ENCODE measurements around the gene RPTN. TPM values are rescaled to one million over a fixed set of nuclear protein-coding genes. Genes with fewer than 3 reads are reported as not detected.
A peak's percentile ranks its signal among the peaks of the same experiment; 100 is the strongest.

RPTN gene, protein sequence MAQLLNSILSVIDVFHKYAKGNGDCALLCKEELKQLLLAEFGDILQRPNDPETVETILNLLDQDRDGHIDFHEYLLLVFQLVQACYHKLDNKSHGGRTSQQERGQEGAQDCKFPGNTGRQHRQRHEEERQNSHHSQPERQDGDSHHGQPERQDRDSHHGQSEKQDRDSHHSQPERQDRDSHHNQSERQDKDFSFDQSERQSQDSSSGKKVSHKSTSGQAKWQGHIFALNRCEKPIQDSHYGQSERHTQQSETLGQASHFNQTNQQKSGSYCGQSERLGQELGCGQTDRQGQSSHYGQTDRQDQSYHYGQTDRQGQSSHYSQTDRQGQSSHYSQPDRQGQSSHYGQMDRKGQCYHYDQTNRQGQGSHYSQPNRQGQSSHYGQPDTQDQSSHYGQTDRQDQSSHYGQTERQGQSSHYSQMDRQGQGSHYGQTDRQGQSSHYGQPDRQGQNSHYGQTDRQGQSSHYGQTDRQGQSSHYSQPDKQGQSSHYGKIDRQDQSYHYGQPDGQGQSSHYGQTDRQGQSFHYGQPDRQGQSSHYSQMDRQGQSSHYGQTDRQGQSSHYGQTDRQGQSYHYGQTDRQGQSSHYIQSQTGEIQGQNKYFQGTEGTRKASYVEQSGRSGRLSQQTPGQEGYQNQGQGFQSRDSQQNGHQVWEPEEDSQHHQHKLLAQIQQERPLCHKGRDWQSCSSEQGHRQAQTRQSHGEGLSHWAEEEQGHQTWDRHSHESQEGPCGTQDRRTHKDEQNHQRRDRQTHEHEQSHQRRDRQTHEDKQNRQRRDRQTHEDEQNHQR
- not detected for total RNA-seq
- not detected for polyA plus RNA-seq (ENCODE audit: insufficient read length in 2 of 2)
- long read RNA-seq, donor 1, result 0 reads
- long read RNA-seq, donor 2, result 0 reads
- long read RNA-seq, donor 3, result 0 reads
- long read RNA-seq, donor 4, result 0 reads

DNA sequence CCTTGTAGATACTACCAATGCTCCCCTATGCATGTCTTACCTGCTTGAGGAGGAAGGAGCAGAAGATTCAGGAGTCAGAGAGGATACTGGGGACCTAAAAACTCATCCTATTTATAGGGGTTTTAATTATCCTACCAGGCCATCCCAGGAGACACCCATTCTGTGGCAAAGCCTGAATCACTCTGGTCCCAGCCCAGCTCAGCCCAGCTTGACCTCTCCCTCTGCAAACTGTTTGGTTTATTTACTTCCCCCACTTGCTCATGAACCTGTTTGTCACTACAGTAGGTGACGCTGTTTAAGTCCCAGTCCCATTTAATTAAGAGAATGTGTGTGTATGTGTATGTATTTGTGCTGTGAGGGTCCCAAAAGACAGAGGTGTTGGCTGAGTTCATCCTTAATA lies at the start of gene RPTN:
Gene RPTN (minus strand): TSS at position 85 of the 400 bp plus-strand sequence. CDS start 1,339 bp downstream, outside the sequence.
- WGBS (ENCODE audit: insufficient coverage), result no CpG with 5 or more reads among the region's 1 CpG
- H3K4me3 ChIP-seq (ENCODE audit: low read depth, low read length), result no peak within 1 kb of the TSS
- no peaks in the 10 kb centered on the region for H3K27me3 ChIP-seq (ENCODE audit: control insufficient read depth, insufficient read depth, low read length)
- H3K27ac ChIP-seq (ENCODE audit: low read depth, low read length), result no peak within 1 kb of the TSS
- no peaks in the 10 kb centered on the region for H3K4me1 ChIP-seq (ENCODE audit: control insufficient read depth, insufficient read depth, low read length)
- no peaks in the 10 kb centered on the region for H3K36me3 ChIP-seq (ENCODE audit: control insufficient read depth, insufficient read depth, low read length)
- DNase-seq (ENCODE audit: low read depth in 4 of 6, low spot score in 6 of 6), result no peak
- no peaks in the 10 kb centered on the region for H3K9me3 ChIP-seq (ENCODE audit: control insufficient read depth, insufficient read depth, low read length)

DNA sequence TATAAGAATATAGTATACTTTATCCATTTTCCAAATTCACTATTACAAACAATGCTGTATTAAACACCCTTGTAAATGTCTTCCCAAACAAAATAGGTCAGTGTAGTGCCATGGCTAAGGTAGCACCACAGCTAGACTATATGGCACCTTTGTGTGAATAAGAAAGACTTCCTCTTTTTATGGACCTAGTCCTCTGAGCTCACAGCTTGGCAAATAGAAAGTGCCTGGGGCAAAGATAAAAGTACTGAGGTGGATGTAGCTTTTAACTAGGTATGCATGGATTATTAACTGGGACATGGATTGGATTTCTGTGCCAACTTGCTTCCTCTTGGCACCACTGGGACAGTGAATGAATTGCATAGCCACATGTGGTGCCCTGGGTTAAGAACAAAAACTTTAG lies 40.0 kb upstream of the RPTN start:
- no peak for DNase-seq (ENCODE audit: low read depth in 4 of 6, low spot score in 6 of 6)
- Histone ChIP-seq H3K4me1 (ENCODE audit: control insufficient read depth, insufficient read depth, low read length) (no peaks in the 10 kb centered on the region), H3K27ac (ENCODE audit: low read depth, low read length) (no peak overlapping the region), H3K4me3 (ENCODE audit: low read depth, low read length) (no peak overlapping the region), H3K36me3 (ENCODE audit: control insufficient read depth, insufficient read depth, low read length) (no peaks in the 10 kb centered on the region), H3K9me3 (ENCODE audit: control insufficient read depth, insufficient read depth, low read length) (no peaks in the 10 kb centered on the region), H3K27me3 (ENCODE audit: control insufficient read depth, insufficient read depth, low read length) (no peaks in the 10 kb centered on the region)

DNA sequence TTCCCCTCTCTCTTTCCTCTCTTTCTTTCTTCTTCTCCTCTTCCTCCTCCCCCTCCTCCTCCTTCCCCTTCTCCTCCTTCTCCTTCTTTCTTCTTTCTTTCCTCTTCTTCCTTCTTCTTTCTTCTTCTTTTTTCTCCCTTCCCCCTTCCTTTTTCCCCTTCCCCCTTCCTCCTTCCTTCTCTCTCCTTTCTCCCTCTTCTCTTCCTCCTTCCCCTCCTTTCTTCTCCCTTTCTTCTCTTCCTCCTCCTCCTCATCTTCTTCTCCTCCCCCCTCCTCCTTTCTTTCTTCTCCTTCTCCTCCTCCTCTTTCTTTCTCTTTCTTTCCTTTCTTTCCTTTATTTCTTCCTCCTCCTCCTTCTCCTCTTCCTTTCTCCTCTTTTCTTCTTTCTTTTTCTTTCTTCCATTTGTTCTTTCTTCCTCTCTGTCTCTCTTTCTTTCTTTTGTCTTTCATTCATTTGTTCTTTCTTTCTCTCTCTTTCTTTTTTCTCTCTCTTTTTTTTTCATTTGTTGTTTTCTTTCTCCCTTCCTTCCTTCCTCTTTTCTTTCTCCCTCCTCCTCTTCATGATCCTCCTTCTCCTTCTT lies 38.4 kb upstream of the RPTN start:
- DNase-seq (ENCODE audit: low read depth in 4 of 6, low spot score in 6 of 6), result no peak
- Histone ChIP-seq H3K9me3 (ENCODE audit: control insufficient read depth, insufficient read depth, low read length) (no peaks in the 10 kb centered on the region), H3K27ac (ENCODE audit: low read depth, low read length) (no peak overlapping the region), H3K4me3 (ENCODE audit: low read depth, low read length) (no peak overlapping the region), H3K36me3 (ENCODE audit: control insufficient read depth, insufficient read depth, low read length) (no peaks in the 10 kb centered on the region), H3K4me1 (ENCODE audit: control insufficient read depth, insufficient read depth, low read length) (no peaks in the 10 kb centered on the region), H3K27me3 (ENCODE audit: control insufficient read depth, insufficient read depth, low read length) (no peaks in the 10 kb centered on the region)

DNA sequence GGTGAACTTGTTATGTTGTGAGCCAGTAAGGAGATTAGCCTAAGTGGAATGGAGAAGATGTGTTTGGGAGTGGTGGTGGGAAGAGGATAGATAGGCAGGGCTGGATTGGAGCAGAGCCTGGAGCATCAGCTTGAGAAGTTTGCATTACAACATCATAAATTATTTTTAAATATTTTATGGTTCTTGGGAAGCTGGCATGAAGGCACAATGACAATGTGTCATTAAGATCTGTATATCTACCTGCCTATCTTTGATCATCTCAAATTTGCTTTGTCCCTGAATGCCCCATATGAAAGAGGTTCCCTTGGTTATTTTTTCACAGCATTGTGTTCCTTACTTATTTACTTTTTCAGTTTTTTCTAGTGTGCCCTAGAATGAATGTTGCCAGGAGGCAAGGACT lies 32.7 kb upstream of the RPTN start:
- no peak for DNase-seq (ENCODE audit: low read depth in 4 of 6, low spot score in 6 of 6)
- H3K4me3 ChIP-seq (ENCODE audit: low read depth, low read length), result no peak overlapping the region
- H3K9me3 ChIP-seq (ENCODE audit: control insufficient read depth, insufficient read depth, low read length), result no peaks in the 10 kb centered on the region

DNA sequence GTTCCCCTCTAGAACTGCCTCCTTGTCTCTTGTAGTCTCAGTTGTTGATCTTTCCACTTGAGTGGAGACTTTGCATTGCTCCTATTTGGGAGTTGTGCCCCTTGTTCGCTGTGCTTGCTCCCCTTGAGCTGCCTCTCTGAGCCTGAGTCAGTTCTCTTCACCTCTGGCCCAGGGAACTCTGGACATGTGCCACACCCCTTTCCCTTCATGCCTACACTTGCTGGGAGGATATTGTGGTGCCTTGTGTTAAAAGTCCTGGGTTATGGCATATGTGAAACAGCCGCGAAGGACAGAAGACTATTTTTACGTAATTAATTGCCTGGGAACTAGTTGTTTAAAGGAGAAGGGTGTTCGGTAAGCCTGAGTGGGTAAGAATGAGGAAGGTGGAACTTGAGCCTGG lies 32.2 kb upstream of the RPTN start:
- DNase-seq (ENCODE audit: low read depth in 4 of 6, low spot score in 6 of 6), result no peak
- no peak overlapping the region for H3K4me3 ChIP-seq (ENCODE audit: low read depth, low read length)
- no peak overlapping the region for H3K27ac ChIP-seq (ENCODE audit: low read depth, low read length)
- H3K36me3 ChIP-seq (ENCODE audit: control insufficient read depth, insufficient read depth, low read length), result no peaks in the 10 kb centered on the region
- no peaks in the 10 kb centered on the region for H3K27me3 ChIP-seq (ENCODE audit: control insufficient read depth, insufficient read depth, low read length)
- H3K9me3 ChIP-seq (ENCODE audit: control insufficient read depth, insufficient read depth, low read length), result no peaks in the 10 kb centered on the region
- H3K4me1 ChIP-seq (ENCODE audit: control insufficient read depth, insufficient read depth, low read length), result peaks cover 13% of the 10 kb centered on the region
- 86% methylated on average over 5 of the region's 5 CpGs for WGBS (ENCODE audit: insufficient coverage)

More for the DNA sequence above, 32.7 kb upstream of the RPTN start:
- Histone ChIP-seq H3K4me1 (ENCODE audit: control insufficient read depth, insufficient read depth, low read length) (peaks cover 13% of the 10 kb centered on the region), H3K27ac (ENCODE audit: low read depth, low read length) (no peak overlapping the region), H3K27me3 (ENCODE audit: control insufficient read depth, insufficient read depth, low read length) (no peaks in the 10 kb centered on the region), H3K36me3 (ENCODE audit: control insufficient read depth, insufficient read depth, low read length) (no peaks in the 10 kb centered on the region)

DNA sequence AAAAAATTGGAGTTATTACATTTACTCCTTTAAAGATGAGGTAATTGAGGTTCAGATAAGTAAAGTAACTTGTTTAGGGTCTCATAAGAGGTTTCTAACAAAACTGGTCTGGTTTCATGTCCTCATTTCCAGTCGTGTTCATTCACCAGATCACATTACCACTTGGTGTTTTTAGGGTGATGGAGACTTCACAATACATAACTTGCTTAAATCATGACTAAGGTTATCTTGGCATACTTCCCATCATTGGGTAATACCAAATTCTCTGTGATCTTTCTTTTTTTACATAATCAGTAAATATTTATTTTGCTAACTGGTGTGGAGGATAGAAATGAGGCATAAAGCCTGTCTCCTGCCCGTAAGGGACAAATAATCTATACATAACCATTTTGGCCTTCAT lies 31.6 kb upstream of the RPTN start:
- Histone ChIP-seq H3K27ac (ENCODE audit: low read depth, low read length) (no peak overlapping the region), H3K27me3 (ENCODE audit: control insufficient read depth, insufficient read depth, low read length) (no peaks in the 10 kb centered on the region), H3K9me3 (ENCODE audit: control insufficient read depth, insufficient read depth, low read length) (no peaks in the 10 kb centered on the region), H3K4me3 (ENCODE audit: low read depth, low read length) (no peak overlapping the region), H3K36me3 (ENCODE audit: control insufficient read depth, insufficient read depth, low read length) (no peaks in the 10 kb centered on the region), H3K4me1 (ENCODE audit: control insufficient read depth, insufficient read depth, low read length) (peaks cover 13% of the 10 kb centered on the region)
- WGBS (ENCODE audit: insufficient coverage), result no CpG with 5 or more reads among the region's 2 CpGs
- no peak for DNase-seq (ENCODE audit: low read depth in 4 of 6, low spot score in 6 of 6)

DNA sequence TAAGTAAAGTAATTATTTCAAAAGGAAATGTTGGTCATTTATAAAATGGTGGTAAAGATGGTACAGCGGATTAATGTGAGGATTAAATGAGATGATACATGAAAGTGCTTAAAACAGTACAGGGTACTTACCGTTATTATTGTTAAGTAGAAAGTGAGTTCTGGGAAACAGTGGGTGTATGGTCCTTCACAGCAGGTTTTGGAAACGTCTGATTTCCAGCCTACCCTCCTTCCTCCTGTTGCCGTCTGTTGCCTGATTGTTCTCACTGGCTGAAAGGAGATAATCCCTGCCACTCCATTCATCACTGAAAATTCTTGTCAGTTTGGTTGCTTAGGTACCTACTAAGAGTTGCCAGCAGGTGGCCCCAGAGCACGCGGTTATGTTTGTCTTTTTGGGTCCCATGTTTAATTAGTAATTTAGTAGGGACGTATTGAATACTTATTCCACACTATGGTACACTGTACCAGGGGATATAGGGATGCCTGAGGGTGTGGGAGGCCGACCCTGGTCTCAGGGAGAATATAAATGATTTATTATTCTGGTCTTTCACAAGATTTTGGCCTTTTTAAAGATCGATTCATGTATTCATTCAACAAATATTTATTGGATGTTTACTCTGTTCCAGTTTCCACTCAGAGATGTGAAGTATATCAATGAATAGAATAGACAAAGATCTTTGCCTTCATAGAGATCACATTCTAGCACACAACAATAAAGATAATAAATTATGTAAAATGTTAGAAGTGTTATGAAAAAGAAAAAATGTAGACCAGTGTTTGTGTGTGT lies 30.8 kb upstream of the RPTN start:
- Histone ChIP-seq H3K27me3 (ENCODE audit: control insufficient read depth, insufficient read depth, low read length) (no peaks in the 10 kb centered on the region), H3K4me1 (ENCODE audit: control insufficient read depth, insufficient read depth, low read length) (peaks cover 13% of the 10 kb centered on the region), H3K9me3 (ENCODE audit: control insufficient read depth, insufficient read depth, low read length) (no peaks in the 10 kb centered on the region), H3K27ac (ENCODE audit: low read depth, low read length) (no peak overlapping the region), H3K4me3 (ENCODE audit: low read depth, low read length) (peak overlapping the region; percentile 51), H3K36me3 (ENCODE audit: control insufficient read depth, insufficient read depth, low read length) (no peaks in the 10 kb centered on the region)
- DNase-seq (ENCODE audit: low read depth in 4 of 6, low spot score in 6 of 6), result peak in 2 of 6 donors; percentile 27 to 65
- 27% methylated on average over 2 of the region's 9 CpGs for WGBS (ENCODE audit: insufficient coverage)

DNA sequence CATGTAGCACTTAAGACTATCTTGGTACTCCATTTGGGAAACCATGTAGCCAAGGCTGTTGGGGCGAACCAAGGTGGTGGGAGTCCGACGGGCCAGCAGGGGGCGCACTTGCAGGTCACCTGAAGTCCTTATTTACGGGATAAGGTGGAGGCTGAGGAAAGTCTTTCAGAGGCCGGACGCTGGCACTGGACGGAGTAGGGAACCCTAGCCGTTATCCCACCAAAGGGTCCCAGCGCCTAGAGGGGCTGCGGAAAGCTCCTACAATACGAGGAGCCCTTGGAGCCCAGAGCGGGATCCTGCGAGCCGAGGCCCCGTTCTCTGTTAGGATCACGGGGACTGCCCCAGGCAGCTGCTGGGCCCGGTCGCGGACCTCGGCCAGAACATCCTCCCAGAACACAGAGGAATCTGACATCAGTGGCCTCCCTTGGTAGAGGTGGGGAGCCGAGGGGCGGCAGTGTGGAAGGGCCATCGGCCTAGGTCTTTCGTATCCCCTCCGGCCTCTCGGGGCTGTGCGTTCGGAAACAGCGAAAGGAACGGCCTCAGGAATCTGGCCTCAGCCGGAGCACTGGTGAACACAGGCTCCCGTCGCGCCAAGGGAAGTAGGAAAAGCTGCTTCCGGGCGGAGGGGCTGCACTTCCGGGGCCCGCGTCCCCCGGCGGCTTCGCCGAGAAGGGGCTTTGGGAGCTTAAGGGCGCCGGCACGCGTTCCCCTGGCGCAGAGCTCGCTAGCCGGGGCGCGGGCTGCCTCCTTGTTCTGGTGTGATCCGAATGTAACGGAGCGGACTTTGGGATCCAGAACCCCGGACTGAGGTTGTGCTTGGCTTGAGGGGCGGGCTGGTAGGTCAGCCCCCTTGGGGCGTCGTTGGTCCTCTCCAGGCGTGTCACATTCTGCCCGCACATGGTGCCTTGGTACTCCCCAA lies 29.9 kb upstream of the RPTN start:
- WGBS (ENCODE audit: insufficient coverage), result 18% methylated on average over 58 of the region's 62 CpGs
- Histone ChIP-seq H3K4me1 (ENCODE audit: control insufficient read depth, insufficient read depth, low read length) (peaks cover 13% of the 10 kb centered on the region), H3K4me3 (ENCODE audit: low read depth, low read length) (peak overlapping the region; percentile 51), H3K36me3 (ENCODE audit: control insufficient read depth, insufficient read depth, low read length) (no peaks in the 10 kb centered on the region), H3K9me3 (ENCODE audit: control insufficient read depth, insufficient read depth, low read length) (no peaks in the 10 kb centered on the region), H3K27ac (ENCODE audit: low read depth, low read length) (peak overlapping the region; percentile 76), H3K27me3 (ENCODE audit: control insufficient read depth, insufficient read depth, low read length) (no peaks in the 10 kb centered on the region)
- peak in 3 of 6 donors; percentile 49 to 79 (median 49) for DNase-seq (ENCODE audit: low read depth in 4 of 6, low spot score in 6 of 6)
